Measurements from ENCODE around the gene MYMX.

Gene MYMX

GRCh38 chr6:44262467-44263353, 46.0 kb downstream of the MYMX start:
- TF ChIP-seq CTCF (conservative IDR thresholded peaks at IDR 0.05; ENCODE audit: control insufficient read depth, insufficient read depth, low read depth, low read length): no peak
- H3K4me3 ChIP-seq (ENCODE audit: control insufficient read depth, low read depth, low read length): no peak overlapping the region
- DNase-seq (ENCODE audit: low read depth): no peak

GRCh38 chr6:44263354-44264100, 46.8 kb downstream of the MYMX start:
- DNase-seq (ENCODE audit: low read depth): no peak
- peak overlapping the region; percentile 71 for H3K4me3 ChIP-seq (ENCODE audit: control insufficient read depth, low read depth, low read length)
- TF ChIP-seq CTCF (conservative IDR thresholded peaks at IDR 0.05; ENCODE audit: control insufficient read depth, insufficient read depth, low read depth, low read length): no peak

DNA sequence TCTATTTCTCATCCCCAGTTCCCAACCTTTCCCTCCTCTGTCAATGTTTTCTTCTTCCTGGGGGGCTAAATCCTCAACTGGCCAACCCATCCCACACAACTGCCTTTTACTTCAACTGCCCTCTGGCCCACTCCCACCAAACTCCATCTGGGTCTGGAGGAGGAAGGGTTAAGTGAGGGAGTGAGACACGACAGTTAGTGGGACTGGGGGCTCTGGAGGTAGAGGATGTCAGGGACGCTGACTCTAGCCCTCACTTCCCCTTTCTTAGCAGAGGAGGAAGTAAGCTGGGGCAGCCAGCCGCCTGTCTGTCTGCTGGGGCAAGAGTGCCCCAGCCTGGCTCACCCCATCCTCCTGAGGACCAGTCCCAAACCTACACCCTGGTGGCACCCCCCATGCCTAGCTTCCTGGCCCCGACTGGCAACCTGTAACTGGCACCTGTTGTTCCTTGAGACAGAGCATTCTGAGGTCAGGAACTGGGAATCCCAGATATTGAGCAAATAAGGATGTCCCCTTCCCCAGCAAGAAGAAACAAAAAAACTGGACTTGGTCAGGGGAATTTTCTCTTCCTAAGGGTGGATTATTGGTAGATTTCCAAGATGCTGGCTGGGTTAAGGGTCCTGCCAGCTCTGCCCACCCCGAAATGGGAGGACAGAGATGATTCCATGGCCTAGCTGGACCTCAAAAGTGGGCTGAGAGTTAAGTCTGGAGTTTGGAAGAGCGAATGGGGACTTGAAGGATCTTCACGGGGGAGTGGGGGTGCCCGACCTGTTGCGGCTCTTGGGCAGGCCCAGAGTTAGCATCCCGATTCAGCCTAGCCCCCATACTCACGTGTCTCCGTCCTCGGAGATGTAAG, 47.7 kb downstream of the MYMX start:
- peak overlapping the region; percentile 71 for H3K4me3 ChIP-seq (ENCODE audit: control insufficient read depth, low read depth, low read length)

DNA sequence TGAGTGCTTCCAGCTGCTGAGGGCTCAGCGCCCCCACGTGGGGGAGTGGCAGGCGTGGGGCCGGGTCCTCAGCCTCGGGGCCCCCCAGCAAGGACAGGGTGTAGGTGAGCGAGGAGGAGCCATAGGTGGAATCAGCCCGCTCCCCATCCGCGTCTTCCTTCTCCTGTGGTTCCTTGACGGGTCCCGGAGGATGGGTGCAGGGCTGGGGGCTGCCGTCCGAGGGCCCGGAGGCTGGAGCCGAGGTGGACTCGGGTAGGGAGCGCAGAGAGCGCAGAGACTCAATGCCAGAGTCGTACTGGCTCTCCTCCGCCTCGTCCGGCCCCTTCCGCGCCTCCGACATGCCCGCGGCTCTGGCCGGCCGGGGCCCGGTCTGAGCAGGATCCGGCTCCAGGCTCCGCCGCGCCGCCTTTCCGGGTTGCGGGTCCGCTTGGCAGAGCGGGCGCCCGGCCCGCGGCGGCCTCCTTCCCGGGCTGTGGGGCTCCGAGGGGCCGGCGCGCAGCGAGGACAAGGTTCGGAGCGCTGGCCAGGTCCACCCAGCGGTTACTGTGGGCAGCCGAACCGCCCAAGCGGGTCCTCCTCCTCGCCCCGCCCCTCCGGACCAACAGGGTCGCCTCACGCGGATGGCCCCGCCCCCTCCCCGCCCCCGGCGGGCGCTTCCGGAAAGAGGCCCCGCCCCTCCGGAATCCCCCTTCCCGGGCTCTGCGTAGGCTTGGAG, 48.4 kb downstream of the MYMX start, which contains the start of gene NFKBIE:
Gene NFKBIE (minus strand): TSS at position 545 of the 715 bp plus-strand sequence. CDS start 205 bp downstream, at position 340.
- DNase-seq (ENCODE audit: low read depth): peak; percentile 88
- no peak for TF ChIP-seq CTCF (conservative IDR thresholded peaks at IDR 0.05; ENCODE audit: control insufficient read depth, insufficient read depth, low read depth, low read length)

More for the DNA sequence above, 47.7 kb downstream of the MYMX start:
- TF ChIP-seq CTCF (conservative IDR thresholded peaks at IDR 0.05; ENCODE audit: control insufficient read depth, insufficient read depth, low read depth, low read length): no peak
- no peak for DNase-seq (ENCODE audit: low read depth)

DNA sequence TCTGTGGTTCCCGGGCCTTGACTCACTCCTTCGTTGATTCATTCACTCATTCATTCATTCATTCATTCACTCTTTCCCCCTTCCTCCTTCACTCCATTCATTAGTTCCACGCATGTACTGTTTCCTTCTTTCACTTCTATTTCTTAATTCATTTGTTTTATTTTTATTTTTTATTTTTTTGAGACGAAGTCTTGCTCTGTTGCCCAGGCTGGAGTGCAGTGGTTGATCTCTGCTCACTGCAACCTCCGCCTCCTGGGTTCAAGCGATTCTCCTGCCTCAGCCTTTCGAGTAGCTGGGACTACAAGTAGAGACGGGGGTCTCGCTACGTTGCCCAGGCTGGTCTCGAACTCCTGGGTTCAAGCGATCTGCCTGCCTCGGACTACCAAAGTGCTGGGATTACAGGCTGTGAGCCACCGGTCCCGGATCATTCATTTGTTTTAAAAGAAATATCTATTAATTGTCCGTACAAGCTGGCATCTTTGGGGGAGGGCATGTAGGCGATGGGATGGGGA, 49.1 kb downstream of the MYMX start:
- DNase-seq (ENCODE audit: low read depth): no peak
- TF ChIP-seq CTCF (conservative IDR thresholded peaks at IDR 0.05; ENCODE audit: control insufficient read depth, insufficient read depth, low read depth, low read length): no peak
- no peak overlapping the region for H3K4me3 ChIP-seq (ENCODE audit: control insufficient read depth, low read depth, low read length)

More for the DNA sequence above, 48.4 kb downstream of the MYMX start, which contains the start of gene NFKBIE:
- H3K4me3 ChIP-seq (ENCODE audit: control insufficient read depth, low read depth, low read length): peak within 1 kb of the TSS; percentile 71

All from fibroblast of mammary gland (primary cell).